ENCODE data around the gene PRR5L. TPM values are rescaled to one million over a fixed set of nuclear protein-coding genes. Genes with fewer than 3 reads are reported as not detected.

PRR5L gene
- total and polyA plus RNA-seq, 9 of the 15 experiments (the other 6 are each of a cell fraction or from before 2014, with no cell fraction given), result 0.11 to 0.60 (median 0.36) TPM; not detected in 2

DNA sequence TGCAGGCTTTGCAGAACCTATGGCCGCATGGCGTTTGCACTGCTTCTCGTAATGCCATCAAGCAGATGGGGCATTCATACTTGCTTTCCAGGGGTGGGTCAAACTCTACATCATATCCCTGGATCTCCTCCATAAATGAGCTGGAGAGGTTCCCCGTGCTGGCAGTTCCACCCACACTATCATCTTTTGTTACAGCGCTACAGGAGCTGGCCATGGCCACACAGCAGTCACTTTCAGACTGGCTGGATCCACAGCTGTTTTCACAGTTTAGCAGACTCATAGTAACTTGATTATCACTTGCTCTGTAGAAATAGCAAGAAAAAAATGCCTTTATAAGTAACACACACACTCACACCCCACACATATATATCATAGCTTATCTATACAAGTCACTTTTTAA is 205.1 kb downstream of the PRR5L start:
- intact Hi-C loops (cut with micrococcal nuclease), result loop anchor here (10.0 kb wide), 2 partner anchors 124 to 244 kb away; no protein-coding TSS in a partner anchor
- peaks cover 60% of the 10 kb centered on the region for H3K36me3 ChIP-seq (ENCODE audit: control insufficient read depth, insufficient read depth, low read length)
- no peak overlapping the region for H3K4me3 ChIP-seq
- H3K4me1 ChIP-seq (replicated peaks in 1 of 2; ENCODE audit: control insufficient read depth in 2 of 2, insufficient read depth in 2 of 2, low read length in 2 of 2), result no peaks in the 10 kb centered on the region; a peak in 1 of 5 replicates
- ATAC-seq, result no peak
- 78% methylated on average over 5 of the region's 5 CpGs for WGBS (ENCODE audit: insufficient coverage, low coverage, missing lambda C conversion rate)
- no peaks in the 10 kb centered on the region for H3K9me3 ChIP-seq (replicated peaks; ENCODE audit: control insufficient read depth, insufficient read depth, low read depth, low read length)
- peak; percentile 19 for FAIRE-seq
- in situ Hi-C loops (cut with MboI), result no loop called here
- ChIA-PET POLR2A (interaction anchor here (0.8 to 2.8 kb wide), 2 partner anchors 8 to 13 kb away, joined by 4 to 14 read pairs; no protein-coding TSS in a partner anchor), CTCF (ENCODE audit: low intra/inter-chr PET ratio) (no interaction called here)
- H3K4me2 ChIP-seq (ENCODE audit: insufficient read depth, low read length), result no peak overlapping the region
- H3K9ac ChIP-seq (ENCODE audit: insufficient read depth in 1 of 2, low read depth in 2 of 2, low read length in 2 of 2), result no peak overlapping the region
- no peaks in the 10 kb centered on the region for H3K9me1 ChIP-seq (ENCODE audit: control insufficient read depth, insufficient read depth, low read length)
- no peak for DNase-seq (ENCODE audit: extremely low read depth in 1 of 4, low spot score in 3 of 4)
- H3K27ac ChIP-seq (ENCODE audit: extremely low read depth, low read depth, low read length), result no peak overlapping the region
- BruUV-seq (replicated peaks), result no TSS peak
- H3K27me3 ChIP-seq (ENCODE audit: control insufficient read depth in 2 of 2, insufficient read depth in 2 of 2, low read length in 2 of 2), result no peaks in the 10 kb centered on the region
- H3K79me2 ChIP-seq (ENCODE audit: control insufficient read depth, insufficient read depth, low read length), result peaks cover 23% of the 10 kb centered on the region
- H2AFZ ChIP-seq (ENCODE audit: low read depth, low read length), result no peak overlapping the region
- H4K20me1 ChIP-seq (replicated peaks; ENCODE audit: control insufficient read depth, insufficient read depth, low read length), result 0 out of 2 replicates have a peak, but pooled peaks cover 2% of the 10 kb centered on the region
- no peak for TF ChIP-seq ZNF121 (CRISPR knock-in tag; conservative IDR thresholded peaks at IDR 0.05)
- TF ChIP-seq PTBP1 (IDR thresholded peaks at IDR 0.05; ENCODE audit: low read depth, low read length), result no peak
- TF ChIP-seq TBP (optimal IDR thresholded peaks at IDR 0.05; ENCODE audit: low read depth, low read length), result no peak
- TF ChIP-seq, protein P1, sequence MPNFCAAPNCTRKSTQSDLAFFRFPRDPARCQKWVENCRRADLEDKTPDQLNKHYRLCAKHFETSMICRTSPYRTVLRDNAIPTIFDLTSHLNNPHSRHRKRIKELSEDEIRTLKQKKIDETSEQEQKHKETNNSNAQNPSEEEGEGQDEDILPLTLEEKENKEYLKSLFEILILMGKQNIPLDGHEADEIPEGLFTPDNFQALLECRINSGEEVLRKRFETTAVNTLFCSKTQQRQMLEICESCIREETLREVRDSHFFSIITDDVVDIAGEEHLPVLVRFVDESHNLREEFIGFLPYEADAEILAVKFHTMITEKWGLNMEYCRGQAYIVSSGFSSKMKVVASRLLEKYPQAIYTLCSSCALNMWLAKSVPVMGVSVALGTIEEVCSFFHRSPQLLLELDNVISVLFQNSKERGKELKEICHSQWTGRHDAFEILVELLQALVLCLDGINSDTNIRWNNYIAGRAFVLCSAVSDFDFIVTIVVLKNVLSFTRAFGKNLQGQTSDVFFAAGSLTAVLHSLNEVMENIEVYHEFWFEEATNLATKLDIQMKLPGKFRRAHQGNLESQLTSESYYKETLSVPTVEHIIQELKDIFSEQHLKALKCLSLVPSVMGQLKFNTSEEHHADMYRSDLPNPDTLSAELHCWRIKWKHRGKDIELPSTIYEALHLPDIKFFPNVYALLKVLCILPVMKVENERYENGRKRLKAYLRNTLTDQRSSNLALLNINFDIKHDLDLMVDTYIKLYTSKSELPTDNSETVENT (CRISPR knock-in tag; IDR thresholded peaks at IDR 0.05), result no peak
- no peak for TF ChIP-seq EP300 (IDR thresholded peaks at IDR 0.05; ENCODE audit: low read length)
- TF ChIP-seq, protein P2, sequence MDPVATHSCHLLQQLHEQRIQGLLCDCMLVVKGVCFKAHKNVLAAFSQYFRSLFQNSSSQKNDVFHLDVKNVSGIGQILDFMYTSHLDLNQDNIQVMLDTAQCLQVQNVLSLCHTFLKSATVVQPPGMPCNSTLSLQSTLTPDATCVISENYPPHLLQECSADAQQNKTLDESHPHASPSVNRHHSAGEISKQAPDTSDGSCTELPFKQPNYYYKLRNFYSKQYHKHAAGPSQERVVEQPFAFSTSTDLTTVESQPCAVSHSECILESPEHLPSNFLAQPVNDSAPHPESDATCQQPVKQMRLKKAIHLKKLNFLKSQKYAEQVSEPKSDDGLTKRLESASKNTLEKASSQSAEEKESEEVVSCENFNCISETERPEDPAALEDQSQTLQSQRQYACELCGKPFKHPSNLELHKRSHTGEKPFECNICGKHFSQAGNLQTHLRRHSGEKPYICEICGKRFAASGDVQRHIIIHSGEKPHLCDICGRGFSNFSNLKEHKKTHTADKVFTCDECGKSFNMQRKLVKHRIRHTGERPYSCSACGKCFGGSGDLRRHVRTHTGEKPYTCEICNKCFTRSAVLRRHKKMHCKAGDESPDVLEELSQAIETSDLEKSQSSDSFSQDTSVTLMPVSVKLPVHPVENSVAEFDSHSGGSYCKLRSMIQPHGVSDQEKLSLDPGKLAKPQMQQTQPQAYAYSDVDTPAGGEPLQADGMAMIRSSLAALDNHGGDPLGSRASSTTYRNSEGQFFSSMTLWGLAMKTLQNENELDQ (CRISPR knock-in tag; IDR thresholded peaks at IDR 0.05; ENCODE audit: borderline replicate concordance), result no peak
- TF ChIP-seq, protein P3, sequence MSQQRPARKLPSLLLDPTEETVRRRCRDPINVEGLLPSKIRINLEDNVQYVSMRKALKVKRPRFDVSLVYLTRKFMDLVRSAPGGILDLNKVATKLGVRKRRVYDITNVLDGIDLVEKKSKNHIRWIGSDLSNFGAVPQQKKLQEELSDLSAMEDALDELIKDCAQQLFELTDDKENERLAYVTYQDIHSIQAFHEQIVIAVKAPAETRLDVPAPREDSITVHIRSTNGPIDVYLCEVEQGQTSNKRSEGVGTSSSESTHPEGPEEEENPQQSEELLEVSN (IDR thresholded peaks at IDR 0.05; ENCODE audit: borderline replicate concordance in 1 of 2, extremely low read depth in 1 of 2, insufficient read depth in 1 of 2, insufficient read length in 1 of 2, low read depth in 1 of 2, low read length in 1 of 2, poor library complexity in 1 of 2, severe bottlenecking in 1 of 2), result no peak
- TF ChIP-seq, protein P4, sequence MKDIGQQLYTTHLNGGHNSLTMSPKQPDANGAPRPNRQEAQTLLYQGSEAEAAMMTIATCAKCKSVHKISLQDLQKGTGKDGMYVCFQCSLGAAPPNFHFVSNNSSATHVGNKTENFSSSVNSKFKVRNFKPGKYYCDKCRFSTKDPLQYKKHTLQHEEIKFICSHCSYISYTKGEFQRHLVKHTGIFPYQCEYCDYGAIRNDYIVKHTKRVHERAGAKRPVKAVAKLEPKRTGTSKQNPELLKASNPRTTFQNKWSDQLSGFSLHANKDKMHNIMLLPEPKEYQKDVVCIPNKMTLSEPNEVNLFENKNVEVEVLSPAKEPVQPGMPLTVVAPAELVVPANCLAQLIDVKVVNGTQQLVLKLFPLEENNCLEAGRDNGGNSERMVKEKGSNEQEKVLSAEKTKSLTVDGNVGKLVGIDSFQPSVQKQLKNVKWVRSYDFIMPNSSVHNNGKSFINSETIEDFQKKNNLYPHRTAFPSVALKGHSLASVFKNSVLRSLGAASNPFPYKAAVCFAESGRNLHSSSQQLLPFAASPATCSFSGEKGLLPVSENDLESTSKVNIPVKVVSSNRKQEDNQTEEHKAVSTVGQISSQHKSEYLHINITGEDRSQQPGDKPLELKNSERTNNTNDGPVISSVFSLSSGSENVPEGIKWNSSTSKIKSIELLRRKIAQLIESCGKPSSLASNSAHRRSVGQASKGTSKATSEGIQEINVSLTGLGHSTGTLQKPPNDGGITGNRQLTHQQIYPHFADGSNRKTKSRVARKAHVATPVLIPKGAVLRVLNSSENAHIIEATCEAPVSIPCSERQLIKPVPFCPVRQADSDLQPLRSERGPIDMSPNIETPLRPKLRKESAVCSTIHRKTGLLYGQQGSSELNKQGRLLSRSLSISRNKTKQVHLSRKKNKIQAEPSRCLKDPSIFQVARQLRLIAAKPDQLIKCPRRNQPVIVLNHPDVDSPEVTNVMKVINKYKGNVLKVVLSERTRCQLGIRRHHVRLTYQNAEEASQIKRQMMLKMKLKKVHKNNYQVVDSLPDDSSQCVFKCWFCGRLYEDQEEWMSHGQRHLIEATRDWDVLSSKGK (CRISPR knock-in tag; IDR thresholded peaks at IDR 0.05), result no peak
- TF ChIP-seq, protein P5, sequence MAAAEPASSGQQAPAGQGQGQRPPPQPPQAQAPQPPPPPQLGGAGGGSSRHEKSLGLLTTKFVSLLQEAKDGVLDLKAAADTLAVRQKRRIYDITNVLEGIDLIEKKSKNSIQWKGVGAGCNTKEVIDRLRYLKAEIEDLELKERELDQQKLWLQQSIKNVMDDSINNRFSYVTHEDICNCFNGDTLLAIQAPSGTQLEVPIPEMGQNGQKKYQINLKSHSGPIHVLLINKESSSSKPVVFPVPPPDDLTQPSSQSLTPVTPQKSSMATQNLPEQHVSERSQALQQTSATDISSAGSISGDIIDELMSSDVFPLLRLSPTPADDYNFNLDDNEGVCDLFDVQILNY (CRISPR knock-in tag; IDR thresholded peaks at IDR 0.05), result no peak
- no peak for TF ChIP-seq MEF2A (IDR thresholded peaks at IDR 0.05; ENCODE audit: control insufficient read depth, low read depth, low read length)
- no peak for TF ChIP-seq PURB (CRISPR knock-in tag; IDR thresholded peaks at IDR 0.05; ENCODE audit: low read depth)

Data from K562 (cell line).